Left lung (tissue), 10 donors: Measurements from ENCODE around the gene FBXW4. TPM values are rescaled to one million over a fixed set of nuclear protein-coding genes. Genes with fewer than 3 reads are reported as not detected.

Source experiments
- ATAC-seq: fragments of 200-7000 bp; cut with Tn5 transposase; one replicate; pipeline ENCODE4 v1.9.1; 2020; ENCODE audit warnings: moderate library complexity
- DNase-seq, 4 donors: peaks; one replicate each; pipeline ENCODE4 v3.0.0-alpha.2; 2013 to 2020
- H3K27ac ChIP-seq, 2 donors: fragments of 200-600 bp; sonication (generic) in 1 of 2; one replicate each; pipeline versions ENCODE4 v1.5.0 to v1.8.0; 2020 to 2021
- H3K27me3 ChIP-seq, 2 donors: fragments of 200-600 bp; sonication (generic) in 1 of 2; one replicate each; pipeline versions ENCODE4 v1.5.0 to v1.8.0; 2020 to 2021
- H3K36me3 ChIP-seq, 2 donors: fragments of 200-600 bp; sonication (generic) in 1 of 2; one replicate each; pipeline versions ENCODE4 v1.5.0 to v1.8.0; 2020 to 2021
- H3K4me1 ChIP-seq, 2 donors: fragments of 200-600 bp; one replicate each; pipeline ENCODE4 v1.8.0; 2021
- H3K4me3 ChIP-seq, 2 donors: fragments of 200-600 bp; sonication (generic) in 1 of 2; one replicate each; pipeline versions ENCODE4 v1.5.0 to v1.8.0; 2020 to 2021; ENCODE audit warnings: mild to moderate bottlenecking in 1 of 2
- H3K9me3 ChIP-seq, 2 donors: fragments of 200-600 bp; sonication (generic) in 1 of 2; one replicate each; pipeline versions ENCODE4 v1.5.0 to v1.8.0; 2020 to 2021
- CTCF ChIP-seq, 2 donors: fragments of 200-600 bp; sonication (generic) in 1 of 2; IDR thresholded peaks; one replicate each; pipeline versions ENCODE4 v1.5.0 to v1.8.0; 2021; ENCODE audit warnings: antibody characterized with exemption in 2 of 2
- intact Hi-C, 2 donors: fragments of 100-400 bp; cut with DNase I; formaldehyde crosslinking; loops; one replicate each; pipeline versions ENCODE4 v1.11.2 to v1.14.2; 2022
- polyA plus RNA-seq, 6 donors: library from polyadenylated mRNA; unstranded; fragments of 120-200 nt; gene quantifications; one replicate each; pipeline ENCODE4 v1.2.1, GENCODE V29; 2013; ENCODE audit not compliant: insufficient read length in 6 of 6
- total RNA-seq, 2 donors: library from RNA; stranded (reverse); fragmentation: NEBNext Ultra II Directional; extraction: Animal tissue kit (Norgen Biotek cat#: 25700); gene quantifications; one replicate each; pipeline ENCODE4 v1.2.1, GENCODE V29; 2021
- donor health status: DM: no; HTN: yes; CAD: no.
- donor health status: DM: no; HTN: no; CAD: no.

Gene FBXW4
- total and polyA plus RNA-seq, 8 donors, result 40.0 to 57.0 (median 52.6) TPM

GRCh38 chr10:101631821-101632475 lies 63.0 kb downstream of the FBXW4 start:
- intact Hi-C loops, result no loop called here
- H3K27me3 ChIP-seq, result no peaks in the 10 kb centered on the region
- H3K36me3 ChIP-seq, result peaks cover 0 to 16% of the 10 kb centered on the region in 2 donors
- H3K9me3 ChIP-seq, result no peaks in the 10 kb centered on the region
- ATAC-seq (peak; percentile 76), DNase-seq (no peak)
- no peaks in the 10 kb centered on the region for H3K4me1 ChIP-seq
- no peak overlapping the region for H3K27ac ChIP-seq
- no peak for TF ChIP-seq CTCF (IDR thresholded peaks at IDR 0.05)
- no peak overlapping the region for H3K4me3 ChIP-seq

GRCh38 chr10:101630633-101630920 lies 64.4 kb downstream of the FBXW4 start:
- Histone ChIP-seq H3K36me3 (peaks cover 0 to 18% of the 10 kb centered on the region in 2 donors), H3K27me3 (no peaks in the 10 kb centered on the region), H3K4me3 (no peak overlapping the region), H3K27ac (no peak overlapping the region), H3K4me1 (no peaks in the 10 kb centered on the region), H3K9me3 (no peaks in the 10 kb centered on the region)
- no peak for DNase-seq
- no peak for TF ChIP-seq CTCF (IDR thresholded peaks at IDR 0.05)
- ATAC-seq, result no peak
- intact Hi-C loops, result no loop called here

GRCh38 chr10:101629837-101630632 lies 64.9 kb downstream of the FBXW4 start:
- H3K27ac ChIP-seq, result no peak overlapping the region
- intact Hi-C loops, result no loop called here
- no peaks in the 10 kb centered on the region for H3K9me3 ChIP-seq
- H3K4me1 ChIP-seq, result no peaks in the 10 kb centered on the region
- peaks cover 0 to 20% of the 10 kb centered on the region in 2 donors for H3K36me3 ChIP-seq
- H3K4me3 ChIP-seq, result no peak overlapping the region
- ATAC-seq (no peak), DNase-seq (no peak)
- no peaks in the 10 kb centered on the region for H3K27me3 ChIP-seq
- no peak for TF ChIP-seq CTCF (IDR thresholded peaks at IDR 0.05)

- intact Hi-C loops, result no loop called here
- no peak overlapping the region for H3K4me3 ChIP-seq
- no peak overlapping the region for H3K27ac ChIP-seq
- peaks cover 0 to 43% of the 10 kb centered on the region in 2 donors for H3K36me3 ChIP-seq
- DNase-seq (no peak), ATAC-seq (no peak)
- H3K4me1 ChIP-seq, result no peaks in the 10 kb centered on the region
- no peak for TF ChIP-seq CTCF (IDR thresholded peaks at IDR 0.05)
- H3K9me3 ChIP-seq, result no peaks in the 10 kb centered on the region
- H3K27me3 ChIP-seq, result no peaks in the 10 kb centered on the region
These were observed 69.1 kb downstream of the FBXW4 start for GRCh38 chr10:101625821-101626412.

- H3K36me3 ChIP-seq, result peaks cover 0 to 56% of the 10 kb centered on the region in 2 donors
- H3K27ac ChIP-seq, result no peak overlapping the region
- DNase-seq (no peak), ATAC-seq (no peak)
- no peaks in the 10 kb centered on the region for H3K4me1 ChIP-seq
- H3K4me3 ChIP-seq, result no peak overlapping the region
- no peaks in the 10 kb centered on the region for H3K9me3 ChIP-seq
- H3K27me3 ChIP-seq, result no peaks in the 10 kb centered on the region
- intact Hi-C loops, result no loop called here
- no peak for TF ChIP-seq CTCF (IDR thresholded peaks at IDR 0.05)
These were observed 70.4 kb downstream of the FBXW4 start for GRCh38 chr10:101624526-101625102.
